ENCODE data around the gene KCNQ2.

DNA sequence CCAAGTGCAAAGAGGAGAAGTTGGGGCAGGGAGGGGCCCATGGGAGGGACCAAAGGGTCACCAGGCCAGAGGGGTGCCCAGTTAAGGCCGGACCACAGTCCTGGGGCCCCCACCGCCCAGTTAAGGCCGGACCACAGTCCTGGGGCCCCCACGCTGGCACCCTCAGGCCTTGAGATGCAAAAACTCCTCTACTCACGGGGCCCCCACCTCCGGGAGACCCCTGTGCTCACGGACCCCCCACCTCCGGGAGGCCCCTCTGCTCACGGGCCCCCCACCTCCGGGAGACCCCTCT is 16.9 kb downstream of the KCNQ2 start:
- TF ChIP-seq EP300 (IDR thresholded peaks at IDR 0.05), result no peak
- TF ChIP-seq, protein P1, sequence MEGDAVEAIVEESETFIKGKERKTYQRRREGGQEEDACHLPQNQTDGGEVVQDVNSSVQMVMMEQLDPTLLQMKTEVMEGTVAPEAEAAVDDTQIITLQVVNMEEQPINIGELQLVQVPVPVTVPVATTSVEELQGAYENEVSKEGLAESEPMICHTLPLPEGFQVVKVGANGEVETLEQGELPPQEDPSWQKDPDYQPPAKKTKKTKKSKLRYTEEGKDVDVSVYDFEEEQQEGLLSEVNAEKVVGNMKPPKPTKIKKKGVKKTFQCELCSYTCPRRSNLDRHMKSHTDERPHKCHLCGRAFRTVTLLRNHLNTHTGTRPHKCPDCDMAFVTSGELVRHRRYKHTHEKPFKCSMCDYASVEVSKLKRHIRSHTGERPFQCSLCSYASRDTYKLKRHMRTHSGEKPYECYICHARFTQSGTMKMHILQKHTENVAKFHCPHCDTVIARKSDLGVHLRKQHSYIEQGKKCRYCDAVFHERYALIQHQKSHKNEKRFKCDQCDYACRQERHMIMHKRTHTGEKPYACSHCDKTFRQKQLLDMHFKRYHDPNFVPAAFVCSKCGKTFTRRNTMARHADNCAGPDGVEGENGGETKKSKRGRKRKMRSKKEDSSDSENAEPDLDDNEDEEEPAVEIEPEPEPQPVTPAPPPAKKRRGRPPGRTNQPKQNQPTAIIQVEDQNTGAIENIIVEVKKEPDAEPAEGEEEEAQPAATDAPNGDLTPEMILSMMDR (IDR thresholded peaks at IDR 0.05), result no peak
- TF ChIP-seq POLR2A (IDR thresholded peaks at IDR 0.05), result no peak
